HG02943 (cell line): ENCODE measurements around the gene TAS2R46.
"Not testable (repeated sequence)": the region's sequence is repeated elsewhere in the genome, so short reads cannot be mapped to it uniquely, and the experiment has no call there.

ENCODE experiments used
- ATAC-seq: cut with Tn5 transposase; IDR thresholded peaks from one replicate; pipeline ENCODE4 v1.9.1; 2021; ENCODE audit warnings: mild to moderate bottlenecking, low read depth, moderate library complexity; ENCODE audit not compliant: unreplicated experiment

The TAS2R46 gene, protein sequence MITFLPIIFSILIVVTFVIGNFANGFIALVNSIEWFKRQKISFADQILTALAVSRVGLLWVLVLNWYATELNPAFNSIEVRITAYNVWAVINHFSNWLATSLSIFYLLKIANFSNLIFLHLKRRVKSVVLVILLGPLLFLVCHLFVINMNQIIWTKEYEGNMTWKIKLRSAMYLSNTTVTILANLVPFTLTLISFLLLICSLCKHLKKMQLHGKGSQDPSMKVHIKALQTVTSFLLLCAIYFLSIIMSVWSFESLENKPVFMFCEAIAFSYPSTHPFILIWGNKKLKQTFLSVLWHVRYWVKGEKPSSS

DNA sequence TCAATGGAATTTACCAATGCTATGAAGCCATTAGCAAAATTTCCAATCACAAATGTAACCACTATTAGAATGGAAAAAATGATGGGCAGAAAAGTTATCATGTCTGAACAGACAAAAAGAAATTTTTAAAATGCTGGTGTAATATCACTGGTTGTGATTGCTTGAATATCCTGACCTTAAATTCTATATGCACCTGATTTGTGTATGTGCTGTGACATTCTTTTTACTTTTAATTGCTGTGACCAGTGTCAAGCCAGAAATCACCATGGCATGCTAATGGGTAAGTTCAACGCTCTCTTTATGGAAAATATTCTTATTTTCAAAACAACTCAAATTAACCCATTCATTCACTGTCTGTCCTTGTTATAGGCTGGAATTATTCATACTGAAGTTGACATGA, at the start of gene TAS2R46:
Gene TAS2R46 (minus strand): TSS at position 101 of the 400 bp plus-strand sequence. CDS start 0 bp downstream, at position 101.
- not testable (repeated sequence) for ATAC-seq

DNA sequence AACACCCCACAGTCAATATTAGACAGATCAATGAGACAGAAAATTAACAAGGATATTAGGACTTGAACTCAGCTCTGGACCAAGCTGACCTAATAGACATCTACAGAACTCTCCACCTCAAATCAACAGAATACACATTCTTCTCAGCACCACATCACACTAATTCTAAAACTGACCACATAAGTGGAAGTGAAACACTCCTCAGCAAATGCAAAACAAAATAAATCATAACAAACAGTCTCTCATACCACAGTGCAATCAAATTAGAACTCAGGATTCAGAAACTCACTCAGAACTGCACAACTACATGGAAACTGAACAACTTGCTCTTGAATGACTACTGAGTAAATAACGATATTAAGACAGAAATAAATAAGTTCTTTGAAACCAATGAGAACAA, 49.1 kb upstream of the TAS2R46 start:
- ATAC-seq: not testable (repeated sequence)

DNA sequence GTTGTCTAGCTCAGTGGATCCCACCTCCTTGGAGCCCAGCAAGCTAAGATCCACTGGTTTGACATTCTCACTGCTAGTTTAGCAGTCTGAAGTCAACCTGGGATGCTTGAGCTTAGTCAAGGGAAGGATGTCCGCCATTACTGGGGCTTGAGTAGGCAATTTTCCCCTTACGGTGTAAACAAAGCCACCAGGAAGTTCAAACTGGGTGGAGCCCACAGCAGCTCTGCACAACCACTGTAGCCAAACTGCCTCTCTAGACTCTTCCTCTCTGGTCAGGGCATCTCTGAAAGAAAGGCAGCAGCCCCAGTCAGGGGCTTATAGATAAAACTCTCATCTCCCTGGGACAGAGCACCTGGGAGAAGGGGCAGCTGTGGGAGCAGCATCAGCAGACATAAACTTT, 46.8 kb upstream of the TAS2R46 start:
- ATAC-seq: no peak

DNA sequence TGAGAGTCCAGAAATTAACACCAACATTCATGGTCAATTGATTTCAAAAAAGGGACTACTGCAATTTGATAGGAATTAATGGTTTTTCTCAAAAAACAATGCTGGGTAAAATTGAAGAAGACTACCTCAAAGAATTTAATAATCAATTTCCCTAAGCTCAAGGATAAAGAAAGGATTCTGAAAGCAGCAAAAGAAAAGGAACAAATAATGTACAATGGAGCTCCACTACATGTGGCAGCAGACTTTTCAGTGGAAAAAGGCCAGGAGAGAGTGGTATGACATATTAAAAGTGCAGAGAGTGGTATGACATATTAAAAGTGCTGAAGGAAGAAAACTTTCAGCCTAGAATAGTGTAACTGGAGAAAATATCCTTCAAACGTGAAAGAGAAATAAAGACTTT, 45.6 kb upstream of the TAS2R46 start:
- ATAC-seq: no peak

DNA sequence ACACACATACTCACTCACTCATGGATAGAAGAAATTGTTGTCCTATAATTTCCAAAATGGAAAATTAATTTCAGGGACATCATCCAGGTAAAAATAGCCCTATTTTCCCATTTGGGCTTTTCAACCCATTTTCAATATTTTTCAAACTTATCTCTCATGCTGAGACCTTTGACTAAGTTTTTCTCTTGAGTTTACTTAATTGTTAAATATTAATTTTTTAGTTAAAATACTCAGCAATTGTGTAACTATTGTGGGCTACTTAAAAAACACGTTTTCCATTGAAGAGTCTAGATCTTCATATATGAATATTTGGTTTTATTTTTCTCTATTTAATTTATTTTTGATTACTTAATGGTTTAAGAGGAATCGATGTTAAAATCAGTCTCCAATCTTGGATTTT, 44.2 kb upstream of the TAS2R46 start:
- no peak for ATAC-seq

DNA sequence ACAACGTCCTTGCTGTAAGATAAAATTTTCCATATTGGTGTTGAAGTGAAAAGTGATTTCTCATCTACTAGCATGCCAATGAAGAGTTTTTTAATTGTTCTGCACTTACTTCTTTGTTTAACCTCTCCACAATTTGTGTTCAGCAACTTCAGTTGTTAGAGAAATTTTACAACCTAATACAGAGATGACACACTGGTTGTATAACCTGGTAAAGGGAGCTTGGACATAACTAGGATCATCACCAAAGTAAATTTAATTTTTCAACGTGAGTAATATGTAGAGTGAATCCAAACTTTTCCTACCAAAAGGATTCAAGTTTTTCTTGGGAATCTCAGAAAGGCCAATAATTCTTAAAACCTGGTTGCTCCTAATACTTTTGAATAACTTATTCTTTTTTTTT, 43.5 kb upstream of the TAS2R46 start:
- ATAC-seq: no peak

DNA sequence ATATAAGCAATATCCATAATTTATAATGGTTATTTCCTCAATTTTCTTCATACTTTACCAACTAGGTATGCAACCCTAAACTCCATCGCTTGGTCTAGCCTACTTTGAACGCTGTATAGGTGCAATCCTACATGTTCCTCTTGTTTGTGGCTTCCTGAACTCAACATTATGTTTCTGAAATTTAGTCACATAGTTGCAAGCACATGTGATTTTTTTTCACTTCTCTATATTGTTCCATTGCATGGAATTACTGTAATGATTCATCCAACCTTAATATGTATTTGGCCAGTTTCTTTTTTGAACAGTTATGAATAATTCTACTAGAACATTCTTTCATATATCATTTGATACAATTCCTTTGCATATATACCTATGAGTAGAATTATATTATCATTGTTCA, 32.8 kb upstream of the TAS2R46 start:
- not testable (repeated sequence) for ATAC-seq

DNA sequence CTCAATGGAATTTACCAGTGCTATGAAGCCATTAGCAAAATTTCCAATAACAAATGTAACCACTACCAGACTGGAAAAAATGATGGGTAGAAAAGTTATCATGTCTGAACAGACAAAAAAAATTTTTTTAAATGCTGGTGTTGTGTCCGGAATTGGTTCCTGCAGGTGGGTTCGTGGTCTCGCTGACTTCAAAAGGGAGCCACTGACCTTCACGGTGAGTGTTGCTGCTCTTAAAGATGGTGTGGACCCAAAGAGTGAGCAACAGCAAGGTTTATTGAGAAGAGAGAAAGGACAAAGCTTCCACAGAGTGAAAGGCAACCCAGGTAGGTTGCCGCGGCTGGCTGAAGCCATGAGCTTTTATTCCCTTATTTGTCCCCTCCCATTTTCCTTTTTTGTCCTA, 30.0 kb upstream of the TAS2R46 start, which contains the start of gene TAS2R43:
Gene TAS2R43 (minus strand): TSS at position 186 of the 400 bp plus-strand sequence. CDS start 84 bp downstream, at position 102.
- ATAC-seq: no peak

DNA sequence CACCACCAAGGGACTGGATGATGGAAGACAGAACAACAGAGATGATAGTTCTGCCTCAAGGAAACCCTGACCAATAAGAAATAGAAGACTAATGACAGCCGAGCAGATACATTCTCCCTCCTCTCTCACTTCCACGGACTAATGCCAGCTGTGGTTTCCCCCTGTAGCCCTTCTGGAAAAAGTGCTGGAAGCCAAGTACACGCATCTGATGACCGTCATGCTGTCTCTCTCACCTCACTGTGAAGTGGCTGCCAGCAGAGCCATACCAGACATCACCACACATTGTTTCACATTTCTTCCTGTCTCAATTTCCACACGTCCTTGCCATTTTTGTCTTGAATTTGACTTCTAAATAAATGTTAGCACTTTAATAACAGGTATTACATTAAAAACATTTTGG, 27.2 kb upstream of the TAS2R46 start:
- no peak for ATAC-seq

DNA sequence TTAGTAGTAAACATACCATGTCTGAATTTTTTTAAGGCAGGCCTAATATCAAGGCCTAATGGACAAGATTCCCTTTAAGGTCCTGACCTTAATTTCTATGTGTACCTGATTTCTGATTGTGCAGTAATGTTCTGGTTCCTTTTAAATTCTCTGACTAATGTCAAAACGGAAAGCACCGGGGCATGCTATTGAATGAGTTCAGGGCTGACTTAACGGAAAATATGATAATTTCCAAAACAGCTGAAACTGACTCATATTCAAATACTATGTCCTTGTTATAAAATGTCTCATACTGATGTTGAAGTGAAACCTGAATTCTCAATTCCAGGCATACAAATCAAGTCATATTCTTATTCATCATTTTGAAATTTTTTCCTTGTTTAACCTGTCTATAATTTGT, 23.3 kb upstream of the TAS2R46 start:
- no peak for ATAC-seq

DNA sequence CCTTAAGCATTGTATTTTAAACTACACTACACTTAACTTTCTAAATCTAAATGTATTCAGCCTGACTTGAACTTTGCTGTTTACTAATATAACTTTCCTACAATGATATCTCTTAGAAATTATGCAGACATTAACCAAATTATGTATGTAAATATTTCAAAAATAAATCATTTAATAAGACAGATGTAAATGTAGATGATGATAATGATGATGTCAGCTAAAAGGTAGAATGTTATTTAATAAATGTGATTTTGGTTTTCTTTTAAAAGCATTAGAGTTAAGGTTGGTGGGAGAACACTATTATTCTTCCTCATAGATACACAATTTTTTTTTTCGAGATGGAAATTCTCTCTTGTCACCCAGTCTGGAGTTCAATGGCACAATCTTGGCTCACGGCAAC, 19.9 kb upstream of the TAS2R46 start:
- no peak for ATAC-seq

DNA sequence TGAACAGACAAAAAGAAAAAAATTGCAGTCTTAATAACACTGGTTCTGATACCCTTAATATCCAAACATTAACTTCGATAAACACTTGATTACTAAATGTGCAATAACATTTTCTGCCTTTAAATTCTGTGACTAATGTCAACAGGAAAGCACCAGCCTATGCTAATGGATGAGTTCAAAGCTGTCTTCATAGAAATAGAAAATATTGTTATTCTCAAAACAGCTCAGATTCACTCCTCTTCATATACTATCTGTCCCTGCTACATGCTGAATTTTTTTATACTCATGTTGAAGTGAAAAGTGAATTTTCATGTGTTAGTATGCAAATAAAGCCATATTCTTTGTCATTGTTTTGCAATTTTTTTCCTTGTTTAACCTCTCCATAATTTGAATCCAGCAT, 16.2 kb upstream of the TAS2R46 start:
- ATAC-seq: no peak

DNA sequence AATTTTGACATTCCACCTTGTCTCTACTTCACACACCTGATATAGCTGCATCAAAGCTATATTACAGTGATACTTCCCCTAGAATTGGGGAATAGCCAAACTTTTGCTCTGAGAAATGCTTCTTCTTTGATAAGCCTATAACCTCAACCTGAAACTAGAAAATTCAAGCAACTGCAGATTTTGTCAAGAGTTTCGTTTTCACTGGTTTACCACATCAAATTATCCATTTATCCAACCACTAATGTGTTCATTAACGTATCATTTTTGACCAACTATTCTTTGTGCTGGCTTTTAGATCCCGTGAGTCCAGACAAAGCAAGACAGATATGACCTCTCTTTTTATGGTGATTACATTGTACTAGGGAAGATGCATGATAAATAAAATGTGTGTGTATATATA, 13.5 kb upstream of the TAS2R46 start:
- ATAC-seq: no peak

DNA sequence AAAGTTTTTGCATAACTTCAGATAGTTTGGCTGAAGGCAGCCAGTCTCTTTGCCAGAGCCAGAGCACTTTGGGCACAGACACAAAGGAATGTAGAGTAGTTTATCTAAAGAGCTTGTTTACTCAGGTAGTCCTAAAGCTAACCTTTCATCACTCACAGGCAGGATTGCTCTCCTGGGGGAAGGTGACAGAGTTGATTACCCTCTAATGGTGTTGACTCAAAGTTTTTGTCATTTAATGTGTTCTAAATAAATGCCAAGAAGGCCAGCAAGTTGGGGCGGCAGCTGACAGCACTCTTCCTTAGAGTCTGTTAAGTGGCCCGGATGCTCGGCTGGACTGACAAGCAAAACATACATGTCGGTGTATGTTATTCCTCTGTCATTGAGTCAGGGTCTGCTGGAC, 9.3 kb upstream of the TAS2R46 start:
- ATAC-seq: no peak

DNA sequence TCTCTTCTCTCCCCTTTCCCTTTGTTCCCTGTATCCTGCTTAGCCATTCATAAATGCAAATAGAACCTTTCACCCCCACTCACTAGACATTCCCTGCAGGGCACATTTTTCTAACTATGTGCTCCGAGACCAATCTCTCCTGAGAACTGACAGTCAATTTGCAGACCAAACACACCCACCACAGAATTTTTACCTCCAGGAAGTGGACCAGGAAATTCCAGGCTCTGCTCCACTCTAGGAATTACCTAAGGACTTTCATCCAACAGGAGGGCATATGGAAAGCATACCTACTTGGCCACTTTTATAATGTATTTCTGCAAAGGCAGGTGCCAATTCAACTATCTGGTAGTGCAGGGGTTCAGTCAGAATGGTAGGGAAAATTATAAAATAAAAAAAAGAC, 8.9 kb upstream of the TAS2R46 start:
- ATAC-seq: no peak

DNA sequence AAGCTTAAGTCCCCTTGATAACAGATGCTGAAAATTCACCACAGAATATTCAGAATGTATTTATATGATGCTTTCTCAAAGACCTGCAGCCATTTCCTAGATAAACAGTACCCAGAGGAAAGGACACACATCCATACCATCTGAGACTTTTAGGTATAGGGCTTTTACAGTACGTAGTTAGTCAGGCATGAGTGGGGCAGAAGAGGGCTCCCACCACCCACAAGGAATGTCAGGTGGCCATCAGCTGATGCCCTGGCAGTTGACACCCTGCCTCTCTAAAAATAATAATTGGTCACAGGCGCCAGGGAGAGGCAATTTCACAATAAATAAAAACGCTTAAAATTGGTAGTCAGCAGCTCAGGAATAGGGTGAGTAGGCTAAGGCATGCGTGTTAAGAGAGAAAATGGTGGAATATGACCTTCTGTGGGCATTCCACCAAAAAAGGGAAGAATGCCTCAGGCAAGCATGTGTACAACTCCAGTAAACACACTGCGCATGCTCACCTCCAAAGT, 7.8 kb upstream of the TAS2R46 start:
- no peak for ATAC-seq

DNA sequence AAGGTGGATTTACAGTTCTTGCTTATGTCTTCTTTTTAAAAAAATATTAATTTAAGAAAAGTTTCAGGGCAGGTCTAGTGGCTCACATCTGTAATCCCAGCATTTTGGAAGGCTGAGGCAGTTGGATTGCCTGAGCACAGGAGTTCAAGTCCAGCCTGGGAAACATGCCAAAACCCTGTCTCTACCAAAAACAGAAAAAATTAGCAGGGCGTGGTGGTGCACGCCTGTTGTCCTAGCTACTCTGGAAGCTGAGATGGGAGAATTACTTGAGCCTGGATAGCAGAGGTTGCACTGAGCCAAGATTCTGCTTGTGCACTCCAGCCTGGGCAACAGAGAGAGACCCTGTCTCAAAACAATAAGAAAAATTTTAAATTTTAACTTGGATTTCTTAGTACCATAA, 5.4 kb upstream of the TAS2R46 start:
- no peak for ATAC-seq

DNA sequence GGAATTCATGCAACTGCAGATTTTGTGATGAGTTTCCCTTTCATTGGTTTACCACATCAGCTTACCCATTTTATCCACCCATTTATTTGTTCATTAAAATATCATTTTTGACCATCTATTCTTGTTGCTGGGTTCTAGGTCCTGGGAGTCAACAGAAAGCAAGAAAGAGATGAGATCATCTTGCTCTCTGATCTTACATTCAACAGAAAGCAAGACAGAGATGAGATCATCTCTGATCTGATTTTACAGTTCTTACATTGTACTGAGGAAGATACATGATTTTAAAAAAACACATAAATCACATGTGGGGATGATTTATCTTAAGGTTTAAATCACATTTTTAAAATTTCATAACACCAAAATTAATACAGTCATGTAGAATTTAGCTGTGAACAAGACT, 2.3 kb downstream of the TAS2R46 start:
- no peak for ATAC-seq

DNA sequence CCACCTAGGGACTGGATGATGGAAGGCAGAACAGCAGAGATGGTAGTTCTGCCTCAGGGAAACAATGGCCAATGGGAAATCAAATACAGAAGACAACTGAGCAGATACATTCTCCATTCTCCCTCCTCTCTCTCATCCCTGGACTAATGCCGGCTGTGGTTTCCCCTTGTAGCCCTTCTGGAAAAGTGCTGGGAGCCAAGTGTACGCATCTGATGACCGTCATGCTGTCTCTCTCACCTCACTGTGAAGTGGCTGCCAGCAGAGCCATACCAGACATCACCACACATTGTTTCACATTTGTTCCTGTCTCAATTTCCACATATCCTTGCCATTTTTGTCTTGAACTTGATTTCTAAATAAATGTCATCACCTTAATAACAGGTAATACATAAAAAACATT, 3.1 kb downstream of the TAS2R46 start:
- ATAC-seq: no peak

DNA sequence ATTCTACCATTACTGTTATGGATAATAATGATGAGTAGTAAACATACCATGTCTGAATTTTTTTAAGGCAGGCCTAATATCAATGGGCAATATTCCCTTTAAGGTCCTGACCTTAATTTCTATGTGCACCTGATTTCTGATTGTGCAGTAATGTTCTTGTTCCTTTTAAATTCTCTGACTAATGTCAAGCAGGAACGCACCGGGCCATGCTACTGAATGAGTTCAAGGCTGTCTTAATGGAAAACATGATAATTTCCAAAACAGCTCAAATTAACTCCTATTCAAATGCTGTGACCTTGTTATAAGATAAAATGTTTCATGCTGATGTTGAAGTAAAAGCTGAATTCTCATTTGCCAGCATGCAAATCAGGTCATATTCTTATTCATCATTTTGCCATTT, 6.8 kb downstream of the TAS2R46 start:
- ATAC-seq: no peak

DNA sequence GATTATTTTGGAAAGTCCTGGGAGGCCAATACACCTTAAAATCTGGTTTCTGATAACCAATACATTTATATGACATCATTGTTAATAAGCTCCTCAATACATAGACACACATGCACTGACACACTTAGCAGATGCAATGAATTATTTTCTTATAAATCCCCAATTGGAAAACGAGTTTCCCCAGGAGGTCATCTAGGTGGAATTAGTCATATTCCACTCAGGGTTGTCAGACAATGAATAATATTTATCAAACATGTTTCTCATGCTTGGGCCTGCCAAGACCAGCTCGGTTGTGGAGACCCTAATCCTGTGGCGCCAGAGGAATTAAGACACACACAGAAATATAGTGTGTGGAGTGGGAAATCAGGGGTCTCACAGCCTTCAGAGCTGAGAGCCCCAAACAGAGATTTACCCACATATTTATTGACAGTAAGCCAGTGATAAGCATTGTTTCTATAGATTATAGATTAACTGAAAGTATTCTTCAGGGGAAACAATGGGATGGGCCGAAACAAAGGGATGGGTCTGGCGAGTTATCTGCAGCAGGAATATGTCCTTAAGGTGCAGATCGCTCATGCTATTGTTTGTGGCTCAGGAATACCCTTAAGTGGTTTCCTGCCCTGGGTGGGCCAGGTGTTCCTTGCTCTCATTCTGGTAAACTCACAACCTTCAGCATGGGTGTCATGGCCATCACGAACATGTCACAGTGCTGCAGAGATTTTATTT, 12.1 kb downstream of the TAS2R46 start:
- ATAC-seq: not testable (repeated sequence)

DNA sequence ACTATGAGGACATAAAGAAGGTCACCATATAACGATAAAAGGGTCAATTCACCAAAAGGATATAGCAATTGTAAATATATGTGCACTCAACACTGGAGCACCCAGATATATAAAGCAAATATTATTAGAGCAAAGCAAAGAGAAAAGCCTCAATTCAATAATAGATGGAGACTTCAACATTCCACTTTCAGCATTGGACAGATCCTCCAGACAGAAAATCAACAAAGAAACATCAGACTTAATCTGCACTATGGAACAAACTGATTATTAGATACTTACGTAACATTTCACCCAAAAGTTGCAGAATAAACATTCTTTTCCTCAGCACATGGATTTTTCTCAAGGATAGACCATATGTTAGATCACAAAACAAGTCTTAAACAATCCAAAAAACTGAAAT, 20.7 kb downstream of the TAS2R46 start:
- not testable (repeated sequence) for ATAC-seq
